22Rv1 (cell line): ENCODE results near the gene SLC25A21.

Source experiments
- CTCF ChIP-seq: fragments of 450-650 bp; IDR thresholded peaks from 2 replicates; pipeline ENCODE4 v1.5.1; 2017; ENCODE audit warnings: mild to moderate bottlenecking
- ZFX ChIP-seq: fragments of 450-650 bp; IDR thresholded peaks from 2 replicates; pipeline ENCODE4 v1.6.1; 2017; ENCODE audit warnings: antibody characterized with exemption, borderline replicate concordance

GRCh38 chr14:36756226-36756625 lies 416.2 kb downstream of the SLC25A21 start:
- TF ChIP-seq CTCF: no peak
- TF ChIP-seq ZFX: no peak
